NCI-H1092 (cell line): ENCODE results near the gene CLEC1B.
"Not testable (repeated sequence)": the region's sequence is repeated elsewhere in the genome, so short reads cannot be mapped to it uniquely, and the experiment has no call there.

Experiments used
- DNase-seq: peaks from one replicate; lab custom pipeline; 2025; lab: John Stamatoyannopoulos, UW

The CLEC1B gene

DNA sequence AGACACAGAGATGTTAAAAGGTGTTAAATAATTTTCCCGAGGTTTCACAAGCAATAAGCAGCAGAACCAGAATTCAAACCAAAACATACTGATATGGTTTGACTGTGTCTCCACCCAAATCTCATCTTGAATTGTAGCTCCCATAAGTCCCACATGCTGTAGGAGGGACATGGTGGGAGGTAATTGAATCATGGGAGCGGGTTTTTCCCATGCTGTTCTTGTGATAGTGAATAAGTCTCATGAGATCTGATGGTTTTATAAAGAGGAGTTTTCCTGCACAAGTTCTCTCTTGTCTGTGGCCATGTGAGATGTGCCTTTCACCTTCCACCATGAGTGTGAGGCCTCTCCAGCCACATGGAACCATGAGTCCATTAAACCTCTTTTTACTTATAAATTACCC, 24.2 kb downstream of the CLEC1B start:
- not testable (repeated sequence) for DNase-seq

DNA sequence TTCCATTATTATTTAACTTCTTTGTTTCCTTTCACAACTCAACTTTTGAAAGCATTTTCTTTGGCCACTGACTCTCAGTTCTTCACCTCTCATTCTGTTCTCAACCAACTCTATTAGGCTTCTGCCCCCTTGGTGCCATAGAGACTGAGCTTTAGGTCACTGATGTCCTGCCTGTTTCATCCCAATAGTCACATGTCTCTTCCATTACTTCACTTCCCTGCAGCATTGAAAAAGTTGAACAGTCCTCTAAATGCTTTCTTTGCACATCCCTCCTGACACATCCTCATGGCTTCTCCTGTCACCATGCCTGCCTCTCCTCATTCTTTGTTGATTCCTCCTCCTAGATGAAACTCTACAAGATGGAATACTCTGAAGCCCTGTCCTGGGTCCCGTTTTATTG, 25.0 kb downstream of the CLEC1B start:
- no peak for DNase-seq

DNA sequence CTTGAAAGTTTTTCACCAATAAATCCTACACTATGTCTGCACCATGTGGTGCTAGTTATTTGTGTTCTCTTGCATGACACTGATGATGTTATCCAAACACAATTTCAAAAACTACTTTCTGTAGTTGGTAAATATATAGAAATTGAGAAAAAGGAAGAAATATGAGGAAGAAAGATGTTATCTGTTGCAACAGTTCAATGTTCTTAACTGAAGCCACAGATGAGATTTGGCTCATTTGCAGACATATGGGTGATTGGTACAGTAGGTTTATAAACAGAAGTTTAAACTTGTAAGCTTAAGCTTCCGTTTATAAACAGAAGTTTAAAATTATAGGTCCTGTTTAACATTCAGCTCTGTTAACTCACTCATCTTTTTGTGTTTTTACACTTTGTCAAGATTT, 27.7 kb downstream of the CLEC1B start, which contains the start of gene CLEC12A:
Gene CLEC12A (plus strand): TSS at position 229 of the 400 bp plus-strand sequence. CDS start 188 bp downstream, outside the sequence.
- no peak for DNase-seq

DNA sequence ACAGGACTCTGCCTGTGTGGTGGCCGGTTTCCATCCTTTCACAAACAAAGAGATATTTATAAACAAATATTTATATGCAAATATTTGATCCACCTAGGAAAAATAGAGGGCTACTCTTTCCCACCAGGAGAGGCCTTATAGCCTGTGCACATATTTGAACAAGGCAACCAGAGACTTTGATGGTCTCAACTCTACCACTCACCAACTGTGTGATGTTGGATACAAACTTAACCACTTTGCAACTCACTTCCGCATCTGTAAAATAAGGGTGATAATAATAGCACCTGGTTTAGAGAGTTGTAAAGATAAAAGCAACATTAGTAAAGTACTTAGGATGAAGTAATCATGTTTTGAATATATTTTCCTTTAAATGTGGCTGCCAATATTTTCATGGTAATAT, 29.2 kb downstream of the CLEC1B start:
- no peak for DNase-seq

DNA sequence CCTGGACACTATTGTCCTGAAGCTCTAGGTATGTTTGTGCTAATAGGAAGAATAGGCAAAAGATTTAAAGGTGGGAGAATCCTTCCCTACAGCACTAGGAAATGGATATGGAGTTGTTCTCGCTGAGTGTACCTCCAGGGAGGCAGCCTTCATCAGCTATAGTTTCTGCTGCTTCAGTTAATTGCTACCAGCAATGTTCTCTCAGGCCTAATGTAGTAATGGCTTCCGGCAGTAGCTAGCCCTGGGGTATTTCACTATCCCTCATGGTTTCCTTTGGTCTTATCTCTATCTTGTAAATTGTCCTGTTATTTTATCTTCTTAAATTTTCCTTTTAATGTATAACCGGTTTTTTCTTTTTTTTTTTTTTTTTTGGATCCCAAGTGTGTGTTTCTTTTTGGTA, 37.0 kb downstream of the CLEC1B start:
- no peak for DNase-seq

DNA sequence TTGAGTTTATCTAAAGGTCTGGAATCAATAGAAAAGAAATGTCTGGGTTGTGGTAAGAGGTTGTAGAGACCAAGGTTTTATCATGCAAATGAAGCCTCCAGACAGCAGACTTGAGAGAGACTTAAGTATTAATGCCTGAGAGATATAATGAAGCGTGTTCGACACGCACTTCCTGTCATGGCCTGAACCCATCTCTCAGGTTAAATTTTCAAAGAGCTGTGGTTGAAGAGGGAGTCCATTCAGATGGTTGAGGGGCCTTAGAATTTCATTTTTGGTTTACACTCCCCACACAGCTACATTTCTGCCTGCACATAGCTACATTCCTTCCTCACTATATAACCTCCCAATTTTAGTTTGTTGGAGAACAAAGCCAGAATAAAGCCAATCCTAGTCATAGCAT, 37.8 kb downstream of the CLEC1B start:
- DNase-seq: no peak

DNA sequence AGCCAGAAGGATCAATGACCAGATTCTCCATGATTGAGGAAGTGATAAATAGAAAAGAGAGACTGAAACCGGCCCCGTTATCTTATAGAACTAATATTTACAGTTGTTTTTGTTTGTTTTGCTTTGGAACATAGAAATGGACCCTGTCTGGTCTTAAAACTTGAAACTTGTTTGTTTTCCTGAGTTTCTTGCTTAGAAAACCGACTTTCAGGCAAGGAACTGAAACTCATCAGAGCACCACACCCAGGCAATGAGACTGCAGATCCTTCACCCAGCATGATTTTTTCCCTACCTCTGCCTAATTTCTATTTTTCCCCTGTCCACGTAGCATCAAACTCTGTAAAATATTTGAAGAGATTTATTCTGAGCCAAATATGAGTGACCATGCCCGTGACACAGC, 38.3 kb downstream of the CLEC1B start:
- no peak for DNase-seq

DNA sequence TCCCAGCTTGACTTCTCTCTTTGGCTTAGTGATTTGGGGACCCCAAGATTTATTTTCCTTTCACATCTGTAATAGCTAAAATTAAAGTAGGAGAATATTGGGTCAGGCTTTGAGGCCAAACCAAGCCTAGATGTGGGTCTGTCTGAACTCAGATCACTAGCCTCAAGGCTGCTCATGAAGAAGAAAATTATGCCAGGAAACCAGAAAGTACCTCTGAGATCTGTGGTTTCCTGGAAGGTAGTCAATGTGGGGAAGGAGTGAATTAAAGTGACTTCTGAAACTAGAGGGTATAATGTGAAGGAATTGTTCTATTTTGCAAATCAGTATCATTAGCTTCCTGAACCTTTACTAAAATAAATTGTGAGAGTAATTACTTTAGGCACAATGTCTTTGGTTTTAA, 41.1 kb downstream of the CLEC1B start:
- no peak for DNase-seq

DNA sequence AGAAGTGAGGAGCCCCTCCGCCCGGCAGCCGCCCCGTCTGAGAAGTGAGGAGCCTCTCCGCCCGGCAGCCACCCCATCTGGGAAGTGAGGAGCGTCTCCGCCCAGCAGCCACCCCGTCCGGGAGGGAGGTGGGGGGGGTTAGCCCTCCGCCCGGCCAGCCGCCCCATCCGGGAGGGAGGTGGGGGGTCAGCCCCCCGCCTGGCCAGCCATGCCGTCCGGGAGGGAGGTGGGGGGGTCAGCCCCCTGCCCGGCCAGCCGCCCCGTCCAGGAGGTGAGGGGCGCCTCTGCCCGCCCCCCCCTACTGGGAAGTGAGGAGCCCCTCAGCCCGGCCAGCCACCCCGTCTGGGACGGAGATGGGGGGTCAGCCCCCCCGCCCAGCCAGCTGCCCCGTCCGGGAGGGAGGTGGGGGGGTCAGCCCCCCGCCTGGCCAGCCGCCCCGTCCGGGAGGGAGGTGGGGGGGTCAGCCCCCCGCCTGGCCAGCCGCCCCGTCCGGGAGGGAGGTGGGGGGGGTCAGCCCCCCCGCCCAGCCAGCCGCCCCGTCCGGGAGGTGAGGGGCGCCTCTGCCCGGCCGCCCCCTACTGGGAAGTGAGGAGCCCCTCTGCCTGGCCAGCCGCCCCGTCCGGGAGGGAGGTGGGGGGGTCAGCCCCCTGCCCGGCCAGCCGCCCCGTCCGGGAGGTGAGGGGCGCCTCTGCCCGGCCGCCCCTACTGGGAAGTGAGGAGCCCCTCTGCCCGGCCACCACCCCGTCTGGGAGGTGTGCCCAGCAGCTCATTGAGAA, 45.8 kb downstream of the CLEC1B start:
- DNase-seq: not testable (repeated sequence)

DNA sequence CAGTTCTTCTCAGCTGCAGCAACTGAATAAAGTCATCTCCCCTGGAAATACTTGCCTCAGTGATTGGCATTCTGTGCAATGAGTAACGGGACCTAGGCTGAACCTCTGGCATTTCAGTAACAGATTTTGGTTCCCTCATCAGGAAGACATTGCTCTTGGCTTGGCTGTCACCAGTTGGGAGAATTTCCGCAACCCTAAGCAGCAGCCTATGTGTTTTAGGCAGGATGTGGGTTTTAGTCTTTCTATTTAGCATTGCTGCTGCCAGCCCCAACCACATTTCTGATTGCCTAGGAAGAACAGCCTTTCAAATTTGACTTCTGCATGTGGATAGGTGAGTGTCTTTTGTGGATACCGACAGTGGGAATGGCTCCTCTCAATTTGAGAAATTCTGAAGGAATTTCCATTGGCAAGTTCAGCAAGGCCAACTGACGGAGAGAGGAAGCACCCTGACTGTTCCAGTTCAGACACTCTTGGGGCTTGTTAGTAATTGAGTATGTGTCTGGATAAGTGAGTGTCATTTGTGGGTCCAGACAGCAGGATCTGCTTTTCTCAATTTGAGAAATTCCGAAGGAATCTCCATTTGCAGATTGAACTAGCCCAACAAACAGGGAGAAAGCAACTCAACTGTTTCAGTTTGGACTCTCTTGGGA, 47.8 kb downstream of the CLEC1B start:
- no peak for DNase-seq

DNA sequence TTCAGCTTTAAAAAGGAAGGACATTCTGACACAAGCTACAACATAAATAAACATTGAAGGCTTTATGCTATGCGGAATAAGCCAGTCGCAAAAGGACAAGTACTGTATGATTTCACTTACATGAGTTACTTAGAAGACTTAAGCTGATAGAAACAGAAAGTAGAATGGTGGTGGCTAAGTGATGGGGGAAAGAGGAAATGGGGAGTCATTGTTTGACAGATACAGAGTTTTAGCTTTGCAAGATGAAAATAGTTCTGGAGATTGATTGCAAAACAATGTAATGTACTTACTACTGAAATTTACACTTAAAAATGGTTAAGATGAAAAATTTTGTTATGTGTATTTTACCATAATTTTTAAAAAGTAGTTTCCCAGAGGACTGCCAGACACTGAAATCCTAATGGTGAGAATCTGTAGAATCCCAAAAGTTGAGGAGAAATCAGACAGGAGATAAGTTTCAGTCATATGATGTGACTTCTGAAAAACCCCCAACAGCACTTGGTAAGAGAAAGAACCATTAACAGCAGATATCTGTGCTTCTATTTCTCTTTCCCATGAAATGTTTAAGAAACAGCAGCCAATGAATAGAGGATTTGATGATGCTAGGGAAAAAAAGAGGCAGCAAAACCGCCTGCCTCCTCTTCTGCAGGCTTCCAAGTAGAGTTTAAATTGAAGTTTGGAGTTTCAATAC, 50.2 kb downstream of the CLEC1B start:
- DNase-seq: no peak

DNA sequence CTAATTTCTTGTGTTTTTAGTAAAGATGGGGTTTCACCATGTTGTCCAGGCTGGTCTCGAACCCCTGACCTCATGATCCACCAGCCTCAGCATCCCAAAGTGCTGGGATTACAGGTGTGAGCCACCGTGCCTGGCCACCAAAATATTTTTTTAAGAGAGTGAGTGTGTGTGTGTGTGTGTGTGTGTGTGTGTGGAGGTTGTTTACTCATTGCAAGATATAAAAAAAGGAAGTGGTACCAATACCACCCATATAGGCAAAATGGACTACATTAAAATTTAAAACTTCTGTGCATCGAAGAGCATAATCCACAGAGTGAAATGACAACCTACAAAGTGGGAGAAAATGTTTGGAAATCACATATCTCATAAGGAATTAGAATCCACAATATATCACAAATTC, 51.2 kb downstream of the CLEC1B start:
- no peak for DNase-seq

DNA sequence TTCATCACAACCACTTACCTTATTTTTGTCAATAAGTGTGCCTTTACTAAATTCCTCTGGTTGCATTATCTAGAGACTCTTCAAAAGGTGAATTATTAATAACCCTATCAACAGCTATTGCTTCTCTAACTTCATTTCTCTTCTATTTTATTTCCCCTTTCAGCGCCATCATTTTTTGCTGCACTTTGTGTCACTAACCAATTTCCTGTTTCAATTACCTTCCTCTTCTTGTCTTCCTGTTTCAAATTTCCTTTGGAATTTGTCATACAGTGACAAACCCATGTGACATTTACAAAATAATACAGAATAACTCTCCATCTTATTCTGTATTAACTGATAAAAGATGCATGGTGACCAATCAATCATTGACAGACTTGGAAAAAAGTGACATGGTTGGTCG, 54.5 kb downstream of the CLEC1B start:
- no peak for DNase-seq

DNA sequence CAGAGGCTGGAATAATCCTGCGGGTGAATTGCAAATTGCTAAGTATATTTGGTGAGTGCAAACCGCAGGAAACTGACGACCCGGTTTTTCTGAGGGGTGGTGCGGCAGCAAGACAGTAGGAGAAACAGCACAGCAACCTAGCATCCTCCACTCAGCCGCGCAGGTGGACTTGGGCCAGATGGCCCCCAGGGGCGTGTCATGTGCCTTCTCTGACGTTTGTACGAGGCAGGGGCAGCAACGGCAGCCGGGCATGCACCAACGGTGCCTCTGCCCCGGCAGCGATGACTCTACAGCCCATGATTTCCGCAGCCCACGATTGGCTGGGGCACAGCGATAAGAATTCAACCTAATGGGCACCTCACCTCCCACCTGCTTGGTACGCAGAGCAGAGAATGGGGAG, 55.7 kb downstream of the CLEC1B start:
- no peak for DNase-seq
